SU-DHL-6 (cell line): ENCODE measurements around the gene ASTN2.

Experiments
- H2AFZ ChIP-seq: fragments of 200-600 bp; sonication (generic); 2 replicates; pipeline ENCODE4 v1.6.1; 2014; ENCODE audit warnings: low read depth, mild to moderate bottlenecking, moderate library complexity, mixed read lengths, antibody characterized with exemption, low read length; ENCODE audit not compliant: severe bottlenecking
- H3F3A ChIP-seq: fragments of 200-600 bp; shearing (Covaris generic); 2 replicates; pipeline ENCODE4 v1.6.0; 2016; ENCODE audit warnings: antibody characterized with exemption, mild to moderate bottlenecking; ENCODE audit not compliant: insufficient read depth
- H3K27ac ChIP-seq: fragments of 200-600 bp; sonication (generic); 2 replicates; pipeline ENCODE4 v1.5.1; 2016; ENCODE audit warnings: low read depth, mild to moderate bottlenecking, low read length, moderate library complexity, mixed read lengths
- H3K27me3 ChIP-seq: fragments of 200-600 bp; sonication (generic), shearing (Covaris generic); 2 replicates; pipeline ENCODE4 v1.6.0; 2014; ENCODE audit warnings: mild to moderate bottlenecking, low read length
- H3K36me3 ChIP-seq: fragments of 200-600 bp; sonication (generic); 2 replicates; pipeline ENCODE4 v1.6.1; 2014; ENCODE audit warnings: mild to moderate bottlenecking, low read length, mixed read lengths
- H3K4me2 ChIP-seq: fragments of 300-600, 200-600 bp; shearing (Covaris generic), sonication (generic); 2 replicates; pipeline ENCODE4 v1.6.0; 2014; ENCODE audit warnings: low read length, low read depth, mild to moderate bottlenecking; ENCODE audit not compliant: poor library complexity, severe bottlenecking
- H3K4me3 ChIP-seq: fragments of 200-600 bp; sonication (generic); 2 replicates; pipeline ENCODE4 v1.5.1; 2014; ENCODE audit warnings: antibody characterized with exemption, low read length, mild to moderate bottlenecking, mixed read lengths; ENCODE audit not compliant: insufficient read depth, poor library complexity, severe bottlenecking
- H3K79me2 ChIP-seq: fragments of 200-600 bp; sonication (generic); 2 replicates; pipeline ENCODE4 v1.6.1; 2014; ENCODE audit warnings: mild to moderate bottlenecking, low read length, moderate library complexity; ENCODE audit not compliant: insufficient read depth
- H3K9ac ChIP-seq: fragments of 200-600 bp; sonication (generic); 2 replicates; pipeline ENCODE4 v1.7.0; 2014; ENCODE audit warnings: mild to moderate bottlenecking, low read length
- H3K9me2 ChIP-seq: fragments of 200-600 bp; sonication (generic); replicated peaks from 2 replicates; pipeline ENCODE4 v1.6.1; 2014; ENCODE audit warnings: low read length; ENCODE audit not compliant: insufficient read depth
- H3K9me3 ChIP-seq: fragments of 200-600 bp; sonication (generic); 2 replicates; pipeline ENCODE4 v1.6.1; 2014; ENCODE audit warnings: low read length, mixed read lengths; ENCODE audit not compliant: insufficient read depth
- H4K20me1 ChIP-seq: fragments of 200-600 bp; sonication (generic); 2 replicates; pipeline ENCODE4 v1.6.1; 2014; ENCODE audit warnings: low read depth, mild to moderate bottlenecking, antibody characterized with exemption, low read length, moderate library complexity, mixed read lengths
- EZH2phosphoT487 ChIP-seq: fragments of 200-600 bp; sonication (generic), shearing (Covaris generic); conservative IDR thresholded peaks from 2 replicates; pipeline ENCODE4 v1.6.1; 2018; ENCODE audit warnings: mild to moderate bottlenecking, antibody characterized with exemption, low read length, moderate library complexity, mixed read lengths
- TF ChIP-seq, protein P1 (sequence below): fragments of 200-600 bp; sonication (generic); IDR thresholded peaks from one replicate; pipeline ENCODE4 v1.5.1; 2017; ENCODE audit warnings: antibody characterized with exemption, mild to moderate bottlenecking, low read length, moderate library complexity; ENCODE audit not compliant: insufficient read depth, poor library complexity, severe bottlenecking

The ASTN2 gene

DNA sequence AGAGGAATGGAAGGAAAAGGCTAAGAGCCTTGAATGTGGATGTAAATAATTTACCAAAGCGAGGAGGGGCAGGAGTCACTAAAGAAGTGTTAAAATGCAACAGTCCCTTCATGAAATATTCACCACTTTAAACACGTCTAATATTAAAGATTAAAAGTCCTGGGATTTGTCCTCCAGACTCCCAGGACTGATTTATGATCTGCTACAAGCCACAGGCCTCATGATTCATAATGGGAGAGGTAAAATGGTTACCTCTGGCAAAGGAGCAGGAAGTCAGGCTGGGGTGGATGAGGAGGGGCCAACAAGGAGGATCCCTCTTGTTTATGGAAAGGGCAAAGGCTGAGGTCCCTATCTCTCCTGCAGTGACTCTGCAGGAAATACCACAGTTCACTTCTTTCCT lies 435.4 kb downstream of the ASTN2 start:
- Histone ChIP-seq H3K27ac (no peak overlapping the region), H3F3A (no peaks in the 10 kb centered on the region), H3K4me3 (no peak overlapping the region), H3K27me3 (no peaks in the 10 kb centered on the region; the same call in 1 of the 2 replicates), H3K9ac (no peak overlapping the region), H3K4me2 (no peak overlapping the region), H3K9me3 (no peaks in the 10 kb centered on the region), H3K79me2 (no peaks in the 10 kb centered on the region), H3K9me2 (no peaks in the 10 kb centered on the region), H3K36me3 (no peaks in the 10 kb centered on the region), H4K20me1 (no peaks in the 10 kb centered on the region), H2AFZ (no peak overlapping the region)
- TF ChIP-seq EZH2phosphoT487, result no peak
- TF ChIP-seq, protein P1, sequence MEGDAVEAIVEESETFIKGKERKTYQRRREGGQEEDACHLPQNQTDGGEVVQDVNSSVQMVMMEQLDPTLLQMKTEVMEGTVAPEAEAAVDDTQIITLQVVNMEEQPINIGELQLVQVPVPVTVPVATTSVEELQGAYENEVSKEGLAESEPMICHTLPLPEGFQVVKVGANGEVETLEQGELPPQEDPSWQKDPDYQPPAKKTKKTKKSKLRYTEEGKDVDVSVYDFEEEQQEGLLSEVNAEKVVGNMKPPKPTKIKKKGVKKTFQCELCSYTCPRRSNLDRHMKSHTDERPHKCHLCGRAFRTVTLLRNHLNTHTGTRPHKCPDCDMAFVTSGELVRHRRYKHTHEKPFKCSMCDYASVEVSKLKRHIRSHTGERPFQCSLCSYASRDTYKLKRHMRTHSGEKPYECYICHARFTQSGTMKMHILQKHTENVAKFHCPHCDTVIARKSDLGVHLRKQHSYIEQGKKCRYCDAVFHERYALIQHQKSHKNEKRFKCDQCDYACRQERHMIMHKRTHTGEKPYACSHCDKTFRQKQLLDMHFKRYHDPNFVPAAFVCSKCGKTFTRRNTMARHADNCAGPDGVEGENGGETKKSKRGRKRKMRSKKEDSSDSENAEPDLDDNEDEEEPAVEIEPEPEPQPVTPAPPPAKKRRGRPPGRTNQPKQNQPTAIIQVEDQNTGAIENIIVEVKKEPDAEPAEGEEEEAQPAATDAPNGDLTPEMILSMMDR, result no peak

DNA sequence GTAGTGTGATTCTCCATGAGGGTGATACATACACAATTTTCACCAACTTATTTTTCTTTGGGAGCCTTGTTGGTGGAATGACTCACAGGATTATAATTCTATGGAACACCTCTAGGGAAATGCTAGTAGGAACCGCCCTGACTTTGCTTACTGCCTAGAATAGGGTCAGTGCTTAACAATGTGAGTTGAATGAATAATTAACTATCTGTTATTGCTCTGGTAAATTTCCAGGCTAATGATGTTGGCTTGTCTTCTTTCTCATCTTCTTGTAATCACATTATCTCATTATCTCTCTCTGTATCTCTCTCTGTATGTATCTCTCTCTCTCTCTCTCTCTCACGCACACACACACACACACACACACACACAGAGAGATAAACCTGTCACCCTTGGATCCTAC lies 436.7 kb downstream of the ASTN2 start:
- H2AFZ ChIP-seq, result no peak overlapping the region
- H3K4me3 ChIP-seq, result no peak overlapping the region
- no peaks in the 10 kb centered on the region for H3K79me2 ChIP-seq
- H3K27me3 ChIP-seq, result no peaks in the 10 kb centered on the region; the same call in 1 of the 2 replicates
- no peak for TF ChIP-seq EZH2phosphoT487
- TF ChIP-seq, protein P1, result no peak
- no peak overlapping the region for H3K4me2 ChIP-seq
- H3F3A ChIP-seq, result no peaks in the 10 kb centered on the region
- no peak overlapping the region for H3K9ac ChIP-seq
- H4K20me1 ChIP-seq, result no peaks in the 10 kb centered on the region
- H3K27ac ChIP-seq, result no peak overlapping the region
- H3K36me3 ChIP-seq, result no peaks in the 10 kb centered on the region
- H3K9me3 ChIP-seq, result no peaks in the 10 kb centered on the region
- no peaks in the 10 kb centered on the region for H3K9me2 ChIP-seq

- no peak overlapping the region for H3K4me2 ChIP-seq
- H2AFZ ChIP-seq, result no peak overlapping the region
- no peaks in the 10 kb centered on the region for H3K79me2 ChIP-seq
- TF ChIP-seq, protein P1, result no peak
- TF ChIP-seq EZH2phosphoT487, result no peak
- no peak overlapping the region for H3K4me3 ChIP-seq
- no peaks in the 10 kb centered on the region for H3K36me3 ChIP-seq
- no peaks in the 10 kb centered on the region for H4K20me1 ChIP-seq
- H3K9me3 ChIP-seq, result no peaks in the 10 kb centered on the region
- H3K27ac ChIP-seq, result no peak overlapping the region
- no peak overlapping the region for H3K9ac ChIP-seq
- H3K27me3 ChIP-seq, result no peaks in the 10 kb centered on the region; the same call in 1 of the 2 replicates
- no peaks in the 10 kb centered on the region for H3K9me2 ChIP-seq
- H3F3A ChIP-seq, result no peaks in the 10 kb centered on the region
Measured at GRCh38 chr9:116975126-116975525, 439.7 kb downstream of the ASTN2 start.
